GM18511 (cell line): Measurements from ENCODE around the gene BNC2.
"Not testable (repeated sequence)": the region's sequence is repeated elsewhere in the genome, so short reads cannot be mapped to it uniquely, and the experiment has no call there.

Experiments
- ATAC-seq: cut with Tn5 transposase; IDR thresholded peaks from one replicate; pipeline ENCODE4 v1.9.1; 2021; ENCODE audit warnings: mild to moderate bottlenecking, moderate library complexity; ENCODE audit not compliant: unreplicated experiment

Gene BNC2, protein sequence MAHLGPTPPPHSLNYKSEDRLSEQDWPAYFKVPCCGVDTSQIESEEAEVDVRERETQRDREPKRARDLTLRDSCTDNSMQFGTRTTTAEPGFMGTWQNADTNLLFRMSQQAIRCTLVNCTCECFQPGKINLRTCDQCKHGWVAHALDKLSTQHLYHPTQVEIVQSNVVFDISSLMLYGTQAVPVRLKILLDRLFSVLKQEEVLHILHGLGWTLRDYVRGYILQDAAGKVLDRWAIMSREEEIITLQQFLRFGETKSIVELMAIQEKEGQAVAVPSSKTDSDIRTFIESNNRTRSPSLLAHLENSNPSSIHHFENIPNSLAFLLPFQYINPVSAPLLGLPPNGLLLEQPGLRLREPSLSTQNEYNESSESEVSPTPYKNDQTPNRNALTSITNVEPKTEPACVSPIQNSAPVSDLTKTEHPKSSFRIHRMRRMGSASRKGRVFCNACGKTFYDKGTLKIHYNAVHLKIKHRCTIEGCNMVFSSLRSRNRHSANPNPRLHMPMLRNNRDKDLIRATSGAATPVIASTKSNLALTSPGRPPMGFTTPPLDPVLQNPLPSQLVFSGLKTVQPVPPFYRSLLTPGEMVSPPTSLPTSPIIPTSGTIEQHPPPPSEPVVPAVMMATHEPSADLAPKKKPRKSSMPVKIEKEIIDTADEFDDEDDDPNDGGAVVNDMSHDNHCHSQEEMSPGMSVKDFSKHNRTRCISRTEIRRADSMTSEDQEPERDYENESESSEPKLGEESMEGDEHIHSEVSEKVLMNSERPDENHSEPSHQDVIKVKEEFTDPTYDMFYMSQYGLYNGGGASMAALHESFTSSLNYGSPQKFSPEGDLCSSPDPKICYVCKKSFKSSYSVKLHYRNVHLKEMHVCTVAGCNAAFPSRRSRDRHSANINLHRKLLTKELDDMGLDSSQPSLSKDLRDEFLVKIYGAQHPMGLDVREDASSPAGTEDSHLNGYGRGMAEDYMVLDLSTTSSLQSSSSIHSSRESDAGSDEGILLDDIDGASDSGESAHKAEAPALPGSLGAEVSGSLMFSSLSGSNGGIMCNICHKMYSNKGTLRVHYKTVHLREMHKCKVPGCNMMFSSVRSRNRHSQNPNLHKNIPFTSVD

DNA sequence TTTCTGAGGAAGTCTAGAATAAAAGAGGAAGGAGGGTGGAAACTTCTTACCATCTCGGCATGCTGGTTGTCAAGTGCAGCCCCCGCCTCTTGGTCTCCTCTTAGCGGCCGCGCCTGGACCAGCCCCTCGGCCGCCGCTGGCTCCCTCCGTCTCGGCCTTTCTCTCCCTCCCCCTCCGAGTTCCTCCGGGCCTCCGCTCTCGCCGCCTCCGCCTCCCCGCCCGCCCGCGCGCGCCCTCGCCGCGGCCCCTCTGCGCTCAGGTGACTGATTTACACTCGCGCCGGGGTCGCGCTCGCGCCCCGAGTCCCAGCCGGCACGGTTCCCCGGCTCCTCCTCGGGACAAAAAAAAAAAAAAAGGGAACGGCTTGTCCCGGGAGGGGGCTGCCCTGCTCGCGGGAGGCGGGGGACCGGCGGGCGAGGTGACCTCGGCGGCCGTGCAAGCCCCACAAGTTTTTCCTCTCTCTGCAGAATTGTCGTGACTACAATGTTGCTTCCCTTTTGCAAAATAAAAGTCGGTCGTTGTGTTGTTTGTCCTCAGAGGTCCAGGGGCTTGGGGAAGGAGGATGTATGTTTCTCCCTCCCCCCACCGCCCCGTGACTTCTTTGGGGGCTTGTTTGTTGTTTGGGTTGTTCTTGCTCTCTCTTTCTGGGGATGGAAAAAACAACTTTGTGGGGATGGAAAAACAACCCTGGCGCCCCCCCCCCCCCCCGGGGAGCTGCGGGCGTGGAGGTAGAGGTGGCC is at the start of gene BNC2:
TSS of gene BNC2 (minus strand) at position 75 of the 740 bp plus-strand sequence. CDS start at position 53, 22 bp downstream.
- no peak for ATAC-seq

DNA sequence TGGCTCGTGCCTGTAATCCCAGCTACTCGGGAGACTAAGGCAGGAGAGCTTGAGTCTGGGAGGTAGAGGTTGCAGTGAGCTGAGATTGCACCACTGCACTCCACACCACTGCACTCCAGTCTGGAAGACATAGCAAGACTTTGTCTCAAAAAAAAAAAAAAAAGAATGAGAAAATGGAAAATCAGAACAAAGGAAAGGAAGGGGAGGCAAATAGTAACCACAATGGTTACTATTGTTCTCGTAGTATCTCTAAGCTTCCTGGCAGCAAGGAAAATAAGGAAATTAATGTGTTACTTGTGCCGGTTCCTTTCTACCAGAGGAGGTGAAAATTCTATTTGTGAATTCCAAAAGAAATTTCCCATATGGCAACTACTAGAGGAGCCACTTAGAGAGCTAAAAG is 48.5 kb upstream of the BNC2 start:
- ATAC-seq: no peak

- ATAC-seq: no peak
These were observed 44.8 kb upstream of the BNC2 start for GRCh38 chr9:16915126-16915831.

GRCh38 chr9:16912197-16912596 is 41.7 kb upstream of the BNC2 start:
- no peak for ATAC-seq

GRCh38 chr9:16908206-16908605 is 37.7 kb upstream of the BNC2 start:
- ATAC-seq: not testable (repeated sequence)

DNA sequence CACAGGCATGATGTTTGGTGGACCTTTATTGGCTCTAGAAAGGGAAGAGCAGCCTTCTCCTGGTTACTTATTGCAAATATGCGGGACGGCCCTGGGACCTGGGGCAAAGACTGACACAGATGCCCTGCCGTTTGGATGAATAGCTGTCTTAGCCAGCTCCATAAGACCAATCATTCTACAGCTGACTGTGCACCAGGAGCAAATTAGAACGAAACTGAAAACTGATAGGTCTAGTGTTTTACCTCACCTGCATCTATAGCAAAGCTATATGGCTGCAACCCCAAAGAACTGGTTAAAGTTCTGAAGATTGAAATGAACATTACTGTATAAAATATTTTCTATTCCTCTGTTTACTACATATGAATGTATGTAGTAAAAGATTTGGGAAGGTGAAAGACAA is 34.2 kb upstream of the BNC2 start:
- ATAC-seq: no peak

- no peak for ATAC-seq
These were observed 31.1 kb upstream of the BNC2 start for GRCh38 chr9:16901590-16901989.

DNA sequence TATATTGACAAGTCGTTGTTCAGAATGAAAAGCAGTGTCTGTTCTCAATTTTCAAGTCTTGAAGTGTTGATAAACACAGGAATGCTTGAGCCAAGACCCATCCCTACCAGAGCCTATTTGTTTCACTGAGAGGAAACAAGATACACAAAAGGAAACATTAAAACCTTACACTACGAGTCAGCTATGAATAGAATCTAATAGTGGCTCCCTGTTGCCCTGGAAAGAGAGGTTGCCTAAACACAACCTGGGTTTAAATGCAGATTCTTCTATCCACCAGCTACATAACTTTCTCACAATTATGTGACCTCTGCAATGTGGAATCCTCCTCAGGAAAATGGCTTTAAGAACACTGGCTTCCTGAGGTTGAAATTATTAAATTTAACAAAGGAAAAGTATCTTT is 29.1 kb upstream of the BNC2 start:
- no peak for ATAC-seq

GRCh38 chr9:16898464-16898863 is 28.0 kb upstream of the BNC2 start:
- no peak for ATAC-seq

DNA sequence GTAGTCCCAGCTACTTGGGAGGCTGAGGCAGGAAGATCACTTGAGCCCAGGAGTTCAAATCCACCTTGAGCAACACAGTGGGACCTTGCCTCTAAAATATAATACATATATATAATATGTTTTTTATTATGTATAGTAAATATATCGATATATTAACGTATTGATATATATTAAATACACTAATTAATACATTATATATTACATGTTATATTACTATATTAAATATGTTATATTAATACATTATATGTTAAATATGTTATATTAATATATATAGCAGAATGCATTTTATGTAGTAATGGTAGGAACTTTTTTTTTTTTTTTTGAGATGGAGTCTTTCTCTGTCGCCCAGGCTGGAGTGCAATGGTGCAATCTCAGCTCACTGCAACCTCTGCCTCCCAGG is 18.1 kb upstream of the BNC2 start:
- ATAC-seq: no peak

DNA sequence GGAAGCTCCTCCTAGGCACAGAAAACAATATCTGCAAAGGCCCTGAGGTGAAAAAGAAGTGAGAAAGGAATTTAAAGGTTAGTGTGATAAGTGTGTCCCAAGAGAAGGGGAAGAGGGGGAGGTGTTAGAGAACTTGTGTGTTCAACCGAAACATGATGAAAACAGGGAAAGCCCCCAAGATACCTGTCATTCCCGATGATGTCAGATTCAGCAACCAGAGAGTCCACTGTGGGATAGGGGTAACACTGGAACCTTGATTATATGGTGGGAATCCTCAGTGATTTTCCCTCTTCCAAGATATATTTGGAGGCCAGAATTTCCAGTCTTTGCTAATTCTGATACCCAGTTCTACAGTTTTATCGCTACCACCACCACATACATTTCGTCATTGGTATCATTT is 15.5 kb upstream of the BNC2 start:
- ATAC-seq: no peak

DNA sequence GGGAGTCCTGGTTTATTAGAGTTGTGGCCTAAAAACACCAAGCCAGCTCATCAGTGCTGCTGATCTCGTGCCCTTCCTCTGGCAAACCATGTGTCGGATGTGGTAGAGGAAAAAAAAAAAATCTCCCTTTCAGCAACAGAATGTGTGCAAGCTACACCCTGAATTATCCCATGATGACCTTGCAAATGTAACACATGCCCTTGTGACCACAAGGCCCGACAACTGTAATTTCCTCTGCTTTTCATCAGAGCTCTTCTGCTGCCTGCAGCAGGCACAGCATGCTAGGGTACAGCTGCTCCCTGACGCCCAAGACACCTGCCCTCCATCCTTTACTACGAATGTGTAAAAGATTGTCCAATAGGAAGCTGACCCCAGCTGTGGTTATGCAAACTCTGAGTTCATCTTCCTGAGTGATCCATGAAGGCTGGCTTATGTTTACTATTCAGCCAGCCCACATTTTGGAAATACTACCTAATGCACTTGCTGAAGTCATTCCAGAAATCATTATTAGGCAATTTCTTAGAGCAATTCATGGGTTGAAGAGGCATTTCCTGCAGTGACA is 14.6 kb upstream of the BNC2 start:
- no peak for ATAC-seq

GRCh38 chr9:16884373-16884772 is 13.9 kb upstream of the BNC2 start:
- no peak for ATAC-seq

GRCh38 chr9:16883586-16883985 is 13.1 kb upstream of the BNC2 start:
- ATAC-seq: no peak

DNA sequence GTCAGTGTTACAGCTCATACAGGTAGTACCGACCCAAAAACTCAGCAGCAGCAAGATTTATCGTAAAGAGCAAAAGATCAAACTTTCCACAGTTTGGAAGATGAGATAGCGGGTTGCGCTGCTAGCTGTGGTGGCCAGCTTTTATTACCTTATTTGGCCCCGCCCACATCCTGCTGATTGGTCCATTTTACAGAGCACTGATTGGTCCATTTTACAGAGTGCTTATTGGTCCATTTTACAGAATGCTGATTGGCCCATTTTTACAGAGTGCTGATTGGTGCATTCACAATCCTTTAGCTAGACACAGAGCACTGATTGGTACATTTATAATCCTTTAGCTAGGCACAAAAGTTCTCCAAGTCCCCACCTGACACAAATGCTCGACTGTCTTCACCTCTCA is 12.0 kb upstream of the BNC2 start:
- not testable (repeated sequence) for ATAC-seq

GRCh38 chr9:16879416-16879815 is 8.9 kb upstream of the BNC2 start:
- ATAC-seq: no peak

DNA sequence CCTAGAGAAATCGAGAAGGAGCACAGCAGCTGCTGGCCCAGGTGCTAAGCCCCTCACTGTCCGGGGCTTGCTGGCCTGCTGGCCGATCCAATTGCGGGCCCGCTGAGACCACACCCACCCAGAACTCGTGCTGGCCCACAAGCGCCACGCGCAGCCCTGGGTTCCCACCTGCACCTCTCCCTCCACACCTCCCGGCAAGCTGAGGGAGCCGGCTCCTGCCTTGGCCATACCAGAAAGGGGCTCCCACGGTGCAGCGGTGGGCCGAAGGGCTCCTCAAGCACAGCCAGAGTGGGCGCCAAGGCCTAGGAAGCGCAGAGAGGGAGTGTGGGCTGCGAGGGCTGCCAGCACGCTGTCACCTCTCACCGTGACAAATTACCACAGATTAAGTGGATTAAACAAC is 6.8 kb upstream of the BNC2 start:
- ATAC-seq: no peak

- no peak for ATAC-seq
These were observed 2.8 kb upstream of the BNC2 start for GRCh38 chr9:16873126-16873802.
